DND-41 (cell line): ENCODE results near the gene RNPEPL1.

Experiments used
- CTCF ChIP-seq: IDR thresholded peaks from 2 replicates; pipeline ENCODE4 v1.5.1; 2012; ENCODE audit warnings: borderline replicate concordance, low read length, moderate library complexity, mild to moderate bottlenecking; ENCODE audit not compliant: poor library complexity, severe bottlenecking; ENCODE audit errors: extremely low read depth
- EZH2 ChIP-seq: IDR thresholded peaks from 3 replicates; pipeline ENCODE4 v1.6.1; 2012; ENCODE audit warnings: borderline replicate concordance, low read depth, mild to moderate bottlenecking, moderate library complexity, low read length, inconsistent platforms; ENCODE audit not compliant: severe bottlenecking

- TF ChIP-seq CTCF (no peak), EZH2 (no peak)
These were observed 4.8 kb downstream of the RNPEPL1 start for GRCh38 chr2:240573071-240573515.
